Endometrial microvascular endothelial cells (primary cell): ENCODE data around the gene RNF17. TPM values are rescaled to one million over a fixed set of nuclear protein-coding genes. Genes with fewer than 3 reads are reported as not detected.

Experiments
- in situ Hi-C: cut with HindIII; loops from 2 replicates; pipeline ENCODE4 v1.10.0; 2017; ENCODE audit warnings: low sequenced_read_pairs, low pct_unique_long_range_greater_than_20kb; ENCODE audit errors: inconsistent ontology term
- total RNA-seq: library from RNA; depleted of rRNA; stranded (reverse); fragments of >200 nt; gene quantifications from one replicate; pipeline ENCODE4 v1.2.3, GENCODE V29; 2015; ENCODE audit errors: inconsistent ontology term

RNF17 gene
- total RNA-seq, 1 donor from 2014 or later = not detected

- in situ Hi-C loops = no loop called here
These were observed 161.6 kb downstream of the RNF17 start for GRCh38 chr13:24925318-24926231.

DNA sequence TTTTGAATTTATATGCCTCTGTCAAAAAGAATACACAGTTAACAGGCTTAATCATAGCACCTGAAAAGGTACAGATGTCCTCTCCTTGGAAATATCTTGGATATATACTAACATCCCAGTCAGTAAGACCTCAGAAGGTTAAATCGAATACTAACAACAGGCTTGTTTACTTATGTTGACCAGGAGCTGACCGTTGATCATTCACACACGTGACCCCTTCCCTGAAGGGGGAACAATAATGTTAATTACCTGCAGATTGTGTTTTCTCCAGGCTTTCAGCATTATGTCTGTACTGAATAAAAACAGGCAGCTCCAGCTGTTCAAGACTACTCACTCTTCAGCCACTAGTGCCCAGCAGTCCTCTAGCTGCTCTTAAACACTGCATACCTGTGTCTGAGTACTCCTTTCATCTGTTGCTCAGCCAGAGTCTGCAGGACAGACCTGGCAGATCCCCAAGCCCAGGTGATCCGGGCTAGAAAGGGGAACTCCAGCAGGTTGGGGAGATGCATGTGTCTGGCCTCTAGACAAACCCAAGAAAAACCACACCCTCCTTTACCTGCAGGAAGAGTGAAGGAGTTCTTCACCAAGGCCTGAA lies 163.9 kb downstream of the RNF17 start:
- in situ Hi-C loops = no loop called here

DNA sequence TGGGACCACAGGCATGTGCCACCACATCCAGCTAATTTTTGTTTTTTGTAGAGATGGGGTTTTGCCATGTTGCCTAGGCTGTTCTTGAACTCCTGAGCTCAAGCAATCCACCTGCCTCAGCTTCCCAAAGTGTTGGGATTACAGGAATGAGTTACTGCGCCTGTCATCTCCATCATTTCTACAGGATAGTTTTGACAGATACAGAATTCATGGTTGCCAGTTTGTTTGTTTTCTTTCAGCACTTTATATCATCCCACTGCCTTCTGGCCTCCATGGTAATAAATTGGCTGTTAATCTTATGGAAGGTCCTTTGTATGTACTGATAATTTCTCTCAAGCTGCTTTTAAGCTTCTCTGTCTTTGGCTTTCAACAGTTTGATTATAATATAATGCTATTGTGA lies 165.2 kb downstream of the RNF17 start:
- in situ Hi-C loops = no loop called here

Other genes with a start within 250 kb of the RNF17 start
- not detected for gene ATP12A, start 83.8 kb upstream of the RNF17 start, total RNA-seq